Measurements from ENCODE around the gene GNE. TPM values are rescaled to one million over a fixed set of nuclear protein-coding genes. Genes with fewer than 3 reads are reported as not detected.

The GNE gene
- total RNA-seq, 6 experiments from 2014 or later, result 45.4 to 133 (median 76.5) TPM

- 65% methylated on average over 9 of the region's 13 CpGs for WGBS (ENCODE audit: insufficient coverage, low coverage, low lambda C conversion rate, missing lambda C conversion rate)
Observed at GRCh38 chr9:36217256-36217968, 40.8 kb downstream of the GNE start.

GRCh38 chr9:36214571-36214970 lies 43.7 kb downstream of the GNE start:
- intact Hi-C loops (cut with DNase I), result no loop called here
- no peaks in the 10 kb centered on the region for H3K9me3 ChIP-seq
- H3K4me3 ChIP-seq, result no peak overlapping the region
- TF ChIP-seq POLR2A (IDR thresholded peaks at IDR 0.05) (no peak), CTCF (IDR thresholded peaks at IDR 0.05) (no peak)
- peaks cover 2 to 86% (median 27%) of the 10 kb centered on the region in 4 donors for H3K36me3 ChIP-seq
- no peaks in the 10 kb centered on the region for H3K4me1 ChIP-seq
- H3K27me3 ChIP-seq, result no peaks in the 10 kb centered on the region
- no peak for DNase-seq
- H3K27ac ChIP-seq, result no peak overlapping the region
- ATAC-seq, result no peak

More at GRCh38 chr9:36217256-36217968, 40.8 kb downstream of the GNE start:
- no peaks in the 10 kb centered on the region for H3K9me3 ChIP-seq
- ATAC-seq, result peak in 1 of 4 donors; percentile 11
- peaks cover 3 to 90% (median 34%) of the 10 kb centered on the region in 4 donors for H3K36me3 ChIP-seq
- DNase-seq, result no peak
- H3K27me3 ChIP-seq, result no peaks in the 10 kb centered on the region
- intact Hi-C loops (cut with DNase I), result no loop called here
- TF ChIP-seq CTCF (IDR thresholded peaks at IDR 0.05), result no peak
- TF ChIP-seq POLR2A (IDR thresholded peaks at IDR 0.05), result no peak
- no peak overlapping the region for H3K27ac ChIP-seq
- no peak overlapping the region for H3K4me3 ChIP-seq
- H3K4me1 ChIP-seq, result no peaks in the 10 kb centered on the region

- no peaks in the 10 kb centered on the region for H3K9me3 ChIP-seq
- WGBS (ENCODE audit: insufficient coverage, low coverage, low lambda C conversion rate, missing lambda C conversion rate), result 83% methylated on average over 4 of the region's 4 CpGs
- TF ChIP-seq POLR2A (IDR thresholded peaks at IDR 0.05), result no peak
- TF ChIP-seq CTCF (IDR thresholded peaks at IDR 0.05), result no peak
- no peak overlapping the region for H3K4me3 ChIP-seq
- no peak for ATAC-seq
- no peak for DNase-seq
- intact Hi-C loops (cut with DNase I), result no loop called here
- no peaks in the 10 kb centered on the region for H3K4me1 ChIP-seq
- H3K27me3 ChIP-seq, result no peaks in the 10 kb centered on the region
- peaks cover 0 to 86% (median 23%) of the 10 kb centered on the region in 4 donors for H3K36me3 ChIP-seq
- H3K27ac ChIP-seq, result no peak overlapping the region
Observed at GRCh38 chr9:36213989-36214388, 44.3 kb downstream of the GNE start.

GRCh38 chr9:36213387-36213786 lies 44.9 kb downstream of the GNE start:
- Histone ChIP-seq H3K9me3 (no peaks in the 10 kb centered on the region), H3K27me3 (no peaks in the 10 kb centered on the region), H3K4me1 (no peaks in the 10 kb centered on the region), H3K36me3 (peaks cover 0 to 86% (median 20%) of the 10 kb centered on the region in 4 donors), H3K4me3 (no peak overlapping the region), H3K27ac (no peak overlapping the region)
- WGBS (ENCODE audit: insufficient coverage, low coverage, low lambda C conversion rate, missing lambda C conversion rate), result 72% methylated on average over 4 of the region's 4 CpGs
- TF ChIP-seq CTCF (IDR thresholded peaks at IDR 0.05), result no peak
- TF ChIP-seq POLR2A (IDR thresholded peaks at IDR 0.05), result no peak
- intact Hi-C loops (cut with DNase I), result no loop called here
- ATAC-seq (peak in 1 of 4 donors; percentile 5), DNase-seq (no peak)
